ENCODE results near the gene ZNF546. TPM values are rescaled to one million over a fixed set of nuclear protein-coding genes. Genes with fewer than 3 reads are reported as not detected.
A peak's percentile ranks its signal among the peaks of the same experiment; 100 is the strongest.

Gene ZNF546
- total RNA-seq, 2 donors from 2014 or later = 3.9 to 4.3 TPM

- peaks cover 46% of the 10 kb centered on the region for H3K36me3 ChIP-seq
- H3K27me3 ChIP-seq = no peaks in the 10 kb centered on the region
- H3K4me3 ChIP-seq = no peak overlapping the region
- peaks cover 0 to 14% of the 10 kb centered on the region in 2 donors for H3K4me1 ChIP-seq
- peaks cover 0 to 23% of the 10 kb centered on the region in 2 donors for H3K9me3 ChIP-seq
- no peak for DNase-seq (ENCODE audit: low spot score)
- TF ChIP-seq CTCF (IDR thresholded peaks at IDR 0.05) = no peak
- peak overlapping the region in 1 of 2 donors; percentile 29 for H3K27ac ChIP-seq
Observed at GRCh38 chr19:40006273-40006691, 9.4 kb downstream of the ZNF546 start.

DNA sequence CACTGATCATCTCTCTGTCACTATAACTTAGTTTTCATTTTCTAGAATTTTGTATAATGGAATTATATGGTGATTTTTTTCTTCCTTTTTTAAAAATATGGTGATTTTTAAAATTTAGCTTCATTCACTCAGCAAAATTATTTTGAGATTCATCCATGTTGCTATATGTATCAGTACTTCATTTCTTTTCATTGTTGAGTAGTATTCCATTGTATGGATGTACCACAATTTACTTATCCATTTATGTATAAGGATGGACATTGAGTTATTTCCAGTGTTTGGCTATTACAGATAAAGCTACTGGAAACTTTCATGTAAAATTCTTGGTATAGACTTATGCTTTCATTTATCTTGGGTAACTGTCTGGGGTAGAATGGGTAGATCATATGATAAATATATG is 12.8 kb downstream of the ZNF546 start:
- H3K36me3 ChIP-seq = peaks cover 67% of the 10 kb centered on the region
- TF ChIP-seq CTCF (IDR thresholded peaks at IDR 0.05) = no peak
- H3K4me1 ChIP-seq = peaks cover 0 to 14% of the 10 kb centered on the region in 2 donors
- H3K27me3 ChIP-seq = no peaks in the 10 kb centered on the region
- H3K27ac ChIP-seq = no peak overlapping the region
- no peak for DNase-seq (ENCODE audit: low spot score)
- no peak overlapping the region for H3K4me3 ChIP-seq
- H3K9me3 ChIP-seq = peaks cover 6 to 55% of the 10 kb centered on the region in 2 donors

- no peak for DNase-seq (ENCODE audit: low spot score)
- Histone ChIP-seq H3K27me3 (no peaks in the 10 kb centered on the region), H3K27ac (no peak overlapping the region), H3K9me3 (peaks cover 31 to 97% of the 10 kb centered on the region in 2 donors), H3K4me1 (no peaks in the 10 kb centered on the region), H3K36me3 (peaks cover 50% of the 10 kb centered on the region), H3K4me3 (no peak overlapping the region)
- TF ChIP-seq CTCF (IDR thresholded peaks at IDR 0.05) = no peak
Observed at GRCh38 chr19:40013991-40014390, 17.1 kb downstream of the ZNF546 start.

- Histone ChIP-seq H3K4me1 (no peaks in the 10 kb centered on the region), H3K27ac (no peak overlapping the region), H3K27me3 (no peaks in the 10 kb centered on the region), H3K36me3 (no peaks in the 10 kb centered on the region), H3K9me3 (peaks cover 17 to 90% of the 10 kb centered on the region in 2 donors), H3K4me3 (no peak overlapping the region)
- no peak for DNase-seq (ENCODE audit: low spot score)
- no peak for TF ChIP-seq CTCF (IDR thresholded peaks at IDR 0.05)
Observed at GRCh38 chr19:40023969-40024368, 27.1 kb downstream of the ZNF546 start.

- Histone ChIP-seq H3K4me3 (no peak overlapping the region), H3K36me3 (no peaks in the 10 kb centered on the region), H3K27ac (no peak overlapping the region), H3K4me1 (no peaks in the 10 kb centered on the region), H3K27me3 (no peaks in the 10 kb centered on the region), H3K9me3 (peaks cover 20 to 94% of the 10 kb centered on the region in 2 donors)
- no peak for DNase-seq (ENCODE audit: low spot score)
- TF ChIP-seq CTCF (IDR thresholded peaks at IDR 0.05) = no peak
Observed at GRCh38 chr19:40025938-40026596, 29.2 kb downstream of the ZNF546 start.

DNA sequence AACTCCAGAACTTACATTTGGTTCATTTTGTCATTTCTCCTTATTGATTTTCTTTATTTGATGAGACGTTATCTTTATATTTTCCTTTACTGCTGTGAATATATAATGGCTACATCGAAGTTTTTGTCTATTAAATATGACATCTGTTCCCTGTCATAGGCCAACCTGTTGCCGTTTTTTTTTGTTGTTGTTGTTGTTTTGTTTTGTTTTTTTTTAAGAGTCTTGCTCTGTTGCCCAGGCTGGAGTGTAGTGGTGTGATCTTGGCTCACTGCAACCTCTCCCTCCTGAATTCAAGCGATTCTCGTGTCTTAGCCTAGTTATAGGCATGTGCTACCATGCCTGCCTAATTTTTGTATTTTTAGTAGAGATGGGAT is 29.7 kb downstream of the ZNF546 start:
- no peak for TF ChIP-seq CTCF (IDR thresholded peaks at IDR 0.05)
- Histone ChIP-seq H3K4me1 (no peaks in the 10 kb centered on the region), H3K27ac (no peak overlapping the region), H3K36me3 (no peaks in the 10 kb centered on the region), H3K4me3 (no peak overlapping the region), H3K9me3 (peaks cover 25 to 98% of the 10 kb centered on the region in 2 donors), H3K27me3 (no peaks in the 10 kb centered on the region)
- no peak for DNase-seq (ENCODE audit: low spot score)

All from right atrium auricular region (tissue), 2 donors.